Right lobe of liver (tissue), 4 donors: ENCODE results near the gene KLK15.

Experiments used
- POLR2A ChIP-seq: fragments of 450-650 bp; IDR thresholded peaks from one replicate; pipeline ENCODE4 v1.6.1; 2017; ENCODE audit warnings: antibody characterized with exemption, mild to moderate bottlenecking
- TF ChIP-seq, protein P1 (sequence below), 4 donors: fragments of 200-600 bp in 3 of 4; fragments of 450-650 bp in 1 of 4; IDR thresholded peaks; one replicate each; pipeline versions ENCODE4 v1.5.1 to v1.8.0; 2016 to 2022; ENCODE audit warnings: antibody characterized with exemption in 4 of 4, mild to moderate bottlenecking in 2 of 4
- donor health status: DM: no; HTN: no; CAD: no.
- donor health status: DM: no; HTN: no; CAD: no.
- donor health status: DM: no; HTN: yes; CAD: no.

DNA sequence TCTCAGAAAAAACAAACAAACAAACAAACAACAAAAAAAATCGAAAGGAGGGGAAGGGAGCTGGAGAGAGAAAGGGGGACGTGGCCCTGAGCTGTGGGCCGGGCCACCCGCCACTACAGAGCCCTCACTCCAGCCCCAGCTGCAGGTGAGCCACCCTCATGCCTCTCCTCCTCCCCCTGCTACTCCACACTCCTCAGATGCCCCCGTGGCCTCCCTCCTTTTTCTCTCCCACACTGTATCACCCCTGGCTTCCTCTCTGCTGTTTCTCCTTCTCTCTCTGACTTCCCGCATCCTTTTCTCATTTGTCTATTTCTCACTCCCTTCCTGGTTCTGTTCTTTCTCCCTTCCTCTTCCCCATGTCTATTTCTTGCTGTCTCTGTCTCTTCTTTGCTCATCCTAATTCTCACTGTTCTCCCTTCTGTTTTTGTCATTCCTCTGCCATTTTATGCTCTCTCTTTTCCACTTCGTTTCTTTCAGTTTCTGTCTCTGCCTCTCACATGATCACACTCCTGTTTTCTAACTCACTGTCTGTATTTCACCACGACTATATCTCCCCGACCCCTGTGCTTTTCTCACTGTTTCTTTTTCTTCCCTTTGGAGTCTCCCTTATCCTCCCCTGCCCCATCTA is 42.5 kb upstream of the KLK15 start:
- TF ChIP-seq, protein P1, sequence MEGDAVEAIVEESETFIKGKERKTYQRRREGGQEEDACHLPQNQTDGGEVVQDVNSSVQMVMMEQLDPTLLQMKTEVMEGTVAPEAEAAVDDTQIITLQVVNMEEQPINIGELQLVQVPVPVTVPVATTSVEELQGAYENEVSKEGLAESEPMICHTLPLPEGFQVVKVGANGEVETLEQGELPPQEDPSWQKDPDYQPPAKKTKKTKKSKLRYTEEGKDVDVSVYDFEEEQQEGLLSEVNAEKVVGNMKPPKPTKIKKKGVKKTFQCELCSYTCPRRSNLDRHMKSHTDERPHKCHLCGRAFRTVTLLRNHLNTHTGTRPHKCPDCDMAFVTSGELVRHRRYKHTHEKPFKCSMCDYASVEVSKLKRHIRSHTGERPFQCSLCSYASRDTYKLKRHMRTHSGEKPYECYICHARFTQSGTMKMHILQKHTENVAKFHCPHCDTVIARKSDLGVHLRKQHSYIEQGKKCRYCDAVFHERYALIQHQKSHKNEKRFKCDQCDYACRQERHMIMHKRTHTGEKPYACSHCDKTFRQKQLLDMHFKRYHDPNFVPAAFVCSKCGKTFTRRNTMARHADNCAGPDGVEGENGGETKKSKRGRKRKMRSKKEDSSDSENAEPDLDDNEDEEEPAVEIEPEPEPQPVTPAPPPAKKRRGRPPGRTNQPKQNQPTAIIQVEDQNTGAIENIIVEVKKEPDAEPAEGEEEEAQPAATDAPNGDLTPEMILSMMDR (IDR thresholded peaks at IDR 0.05) = no peak
- TF ChIP-seq POLR2A = no peak
